ENCODE data around the gene MIDN. TPM values are rescaled to one million over a fixed set of nuclear protein-coding genes. Genes with fewer than 3 reads are reported as not detected.

The MIDN gene
- polyA plus RNA-seq, 1 donor from 2014 or later, result 24.8 TPM

DNA sequence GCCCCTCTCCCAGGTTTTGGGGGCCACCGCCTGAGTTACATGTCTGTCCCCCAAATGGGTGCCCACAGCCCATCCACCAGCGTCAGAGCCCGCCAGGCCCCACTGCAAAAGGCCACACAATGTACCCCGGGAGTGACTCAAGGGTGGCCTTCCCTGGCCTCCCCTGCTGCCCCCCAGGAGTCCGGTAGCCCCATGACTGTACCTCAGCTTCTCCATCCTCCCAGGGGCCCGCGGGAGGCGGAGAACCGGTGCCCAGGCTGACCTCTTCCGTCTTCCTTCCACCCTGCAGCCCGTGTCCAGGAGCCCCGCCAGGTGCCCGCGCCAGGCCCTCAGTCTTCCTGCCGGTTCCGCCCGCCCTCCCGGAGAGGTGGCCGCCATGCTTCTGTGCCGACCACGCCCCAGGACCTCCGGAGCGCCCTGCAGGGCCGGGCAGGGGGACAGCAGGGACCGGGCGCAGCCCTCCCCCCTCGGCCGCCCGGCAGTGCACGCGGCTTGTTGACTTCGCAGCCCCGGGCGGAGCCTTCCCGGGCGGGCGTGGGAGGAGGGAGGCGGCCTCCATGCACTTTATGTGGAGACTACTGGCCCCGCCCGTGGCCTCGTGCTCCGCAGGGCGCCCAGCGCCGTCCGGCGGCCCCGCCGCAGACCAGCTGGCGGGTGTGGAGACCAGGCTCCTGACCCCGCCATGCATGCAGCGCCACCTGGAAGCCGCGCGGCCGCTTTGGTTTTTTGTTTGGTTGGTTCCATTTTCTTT, 20.9 kb upstream of the MIDN start:
- Histone ChIP-seq H3K9me3 (ENCODE audit: low read length) (no peaks in the 10 kb centered on the region), H3K36me3 (ENCODE audit: insufficient read depth, low read length) (no peaks in the 10 kb centered on the region), H3K9ac (ENCODE audit: low read length) (no peak overlapping the region), H3K9me2 (ENCODE audit: insufficient read depth, low read length) (no peaks in the 10 kb centered on the region), H3K27ac (ENCODE audit: low read length) (no peak overlapping the region), H3K79me2 (replicated peaks; ENCODE audit: insufficient read depth, low read length) (no peaks in the 10 kb centered on the region), H3F3A (ENCODE audit: insufficient read depth, low read length, poor library complexity, severe bottlenecking) (no peaks in the 10 kb centered on the region), H3K4me2 (ENCODE audit: low read length) (no peak overlapping the region), H3K27me3 (ENCODE audit: insufficient read depth, low read depth, low read length) (no peaks in the 10 kb centered on the region), H4K20me1 (ENCODE audit: insufficient read depth) (no peaks in the 10 kb centered on the region), H3K4me3 (ENCODE audit: low read length) (no peak overlapping the region), H2AFZ (ENCODE audit: low read depth, low read length) (no peak overlapping the region)
- TF ChIP-seq, protein P1, sequence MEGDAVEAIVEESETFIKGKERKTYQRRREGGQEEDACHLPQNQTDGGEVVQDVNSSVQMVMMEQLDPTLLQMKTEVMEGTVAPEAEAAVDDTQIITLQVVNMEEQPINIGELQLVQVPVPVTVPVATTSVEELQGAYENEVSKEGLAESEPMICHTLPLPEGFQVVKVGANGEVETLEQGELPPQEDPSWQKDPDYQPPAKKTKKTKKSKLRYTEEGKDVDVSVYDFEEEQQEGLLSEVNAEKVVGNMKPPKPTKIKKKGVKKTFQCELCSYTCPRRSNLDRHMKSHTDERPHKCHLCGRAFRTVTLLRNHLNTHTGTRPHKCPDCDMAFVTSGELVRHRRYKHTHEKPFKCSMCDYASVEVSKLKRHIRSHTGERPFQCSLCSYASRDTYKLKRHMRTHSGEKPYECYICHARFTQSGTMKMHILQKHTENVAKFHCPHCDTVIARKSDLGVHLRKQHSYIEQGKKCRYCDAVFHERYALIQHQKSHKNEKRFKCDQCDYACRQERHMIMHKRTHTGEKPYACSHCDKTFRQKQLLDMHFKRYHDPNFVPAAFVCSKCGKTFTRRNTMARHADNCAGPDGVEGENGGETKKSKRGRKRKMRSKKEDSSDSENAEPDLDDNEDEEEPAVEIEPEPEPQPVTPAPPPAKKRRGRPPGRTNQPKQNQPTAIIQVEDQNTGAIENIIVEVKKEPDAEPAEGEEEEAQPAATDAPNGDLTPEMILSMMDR (IDR thresholded peaks at IDR 0.05; ENCODE audit: poor library complexity, severe bottlenecking), result no peak
- TF ChIP-seq POLR2AphosphoS5 (IDR thresholded peaks at IDR 0.05), result no peak
- no peak for TF ChIP-seq RAD21 (conservative IDR thresholded peaks at IDR 0.05)
- TF ChIP-seq EP300 (conservative IDR thresholded peaks at IDR 0.05; ENCODE audit: poor library complexity, severe bottlenecking), result no peak
- TF ChIP-seq MXI1 (conservative IDR thresholded peaks at IDR 0.05; ENCODE audit: poor library complexity, severe bottlenecking), result no peak

DNA sequence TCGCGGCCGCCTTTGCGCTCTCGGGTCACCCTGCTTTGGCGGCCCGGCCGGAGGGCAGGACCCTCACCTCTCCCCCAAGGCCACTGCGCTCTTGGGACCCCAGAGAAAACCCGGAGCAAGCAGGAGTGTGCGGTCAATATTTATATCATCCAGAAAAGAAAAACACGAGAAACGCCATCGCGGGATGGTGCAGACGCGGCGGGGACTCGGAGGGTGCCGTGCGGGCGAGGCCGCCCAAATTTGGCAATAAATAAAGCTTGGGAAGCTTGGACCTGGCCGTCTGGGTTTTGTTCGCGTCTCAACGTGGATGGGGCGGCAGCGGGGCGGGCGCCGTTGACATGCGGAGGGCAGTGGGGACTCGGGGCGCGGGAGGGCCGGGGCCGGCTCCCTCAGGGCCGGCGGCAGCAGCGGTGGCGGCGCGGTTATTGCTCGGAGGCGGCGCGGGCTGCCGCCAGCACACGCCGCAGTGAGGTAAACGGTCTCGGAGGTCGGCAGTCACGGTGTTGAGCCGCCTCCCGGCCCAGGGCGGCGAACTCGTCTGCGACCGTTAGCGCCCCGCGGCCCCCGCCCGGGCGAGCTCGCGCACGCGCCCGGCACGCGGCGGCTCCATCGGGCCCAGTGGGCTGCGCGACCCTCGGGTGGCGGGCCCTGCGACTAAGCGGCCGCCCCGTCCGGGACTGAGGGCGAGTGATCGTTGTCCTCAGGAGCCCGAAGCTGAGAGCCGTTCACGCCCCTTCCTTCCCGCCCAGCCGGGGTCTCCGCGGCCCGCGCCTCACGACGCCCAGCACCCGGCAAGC, 20.0 kb upstream of the MIDN start:
- Histone ChIP-seq H3F3A (ENCODE audit: insufficient read depth, low read length, poor library complexity, severe bottlenecking) (no peaks in the 10 kb centered on the region), H3K27me3 (ENCODE audit: insufficient read depth, low read depth, low read length) (no peaks in the 10 kb centered on the region), H4K20me1 (ENCODE audit: insufficient read depth) (no peaks in the 10 kb centered on the region), H3K4me3 (ENCODE audit: low read length) (no peak overlapping the region), H3K36me3 (ENCODE audit: insufficient read depth, low read length) (no peaks in the 10 kb centered on the region), H2AFZ (ENCODE audit: low read depth, low read length) (no peak overlapping the region), H3K79me2 (replicated peaks; ENCODE audit: insufficient read depth, low read length) (no peaks in the 10 kb centered on the region), H3K27ac (ENCODE audit: low read length) (no peak overlapping the region), H3K9me3 (ENCODE audit: low read length) (no peaks in the 10 kb centered on the region), H3K9ac (ENCODE audit: low read length) (no peak overlapping the region), H3K4me2 (ENCODE audit: low read length) (no peak overlapping the region), H3K9me2 (ENCODE audit: insufficient read depth, low read length) (no peaks in the 10 kb centered on the region)
- TF ChIP-seq, protein P1 (IDR thresholded peaks at IDR 0.05; ENCODE audit: poor library complexity, severe bottlenecking), result no peak
- no peak for TF ChIP-seq POLR2AphosphoS5 (IDR thresholded peaks at IDR 0.05)
- TF ChIP-seq SMC3 (conservative IDR thresholded peaks at IDR 0.05; ENCODE audit: poor library complexity), result no peak
- TF ChIP-seq TAF1 (IDR thresholded peaks at IDR 0.05; ENCODE audit: low read depth), result no peak
- no peak for TF ChIP-seq RAD21 (conservative IDR thresholded peaks at IDR 0.05)
- TF ChIP-seq EP300 (conservative IDR thresholded peaks at IDR 0.05; ENCODE audit: poor library complexity, severe bottlenecking), result no peak
- TF ChIP-seq, protein P2, sequence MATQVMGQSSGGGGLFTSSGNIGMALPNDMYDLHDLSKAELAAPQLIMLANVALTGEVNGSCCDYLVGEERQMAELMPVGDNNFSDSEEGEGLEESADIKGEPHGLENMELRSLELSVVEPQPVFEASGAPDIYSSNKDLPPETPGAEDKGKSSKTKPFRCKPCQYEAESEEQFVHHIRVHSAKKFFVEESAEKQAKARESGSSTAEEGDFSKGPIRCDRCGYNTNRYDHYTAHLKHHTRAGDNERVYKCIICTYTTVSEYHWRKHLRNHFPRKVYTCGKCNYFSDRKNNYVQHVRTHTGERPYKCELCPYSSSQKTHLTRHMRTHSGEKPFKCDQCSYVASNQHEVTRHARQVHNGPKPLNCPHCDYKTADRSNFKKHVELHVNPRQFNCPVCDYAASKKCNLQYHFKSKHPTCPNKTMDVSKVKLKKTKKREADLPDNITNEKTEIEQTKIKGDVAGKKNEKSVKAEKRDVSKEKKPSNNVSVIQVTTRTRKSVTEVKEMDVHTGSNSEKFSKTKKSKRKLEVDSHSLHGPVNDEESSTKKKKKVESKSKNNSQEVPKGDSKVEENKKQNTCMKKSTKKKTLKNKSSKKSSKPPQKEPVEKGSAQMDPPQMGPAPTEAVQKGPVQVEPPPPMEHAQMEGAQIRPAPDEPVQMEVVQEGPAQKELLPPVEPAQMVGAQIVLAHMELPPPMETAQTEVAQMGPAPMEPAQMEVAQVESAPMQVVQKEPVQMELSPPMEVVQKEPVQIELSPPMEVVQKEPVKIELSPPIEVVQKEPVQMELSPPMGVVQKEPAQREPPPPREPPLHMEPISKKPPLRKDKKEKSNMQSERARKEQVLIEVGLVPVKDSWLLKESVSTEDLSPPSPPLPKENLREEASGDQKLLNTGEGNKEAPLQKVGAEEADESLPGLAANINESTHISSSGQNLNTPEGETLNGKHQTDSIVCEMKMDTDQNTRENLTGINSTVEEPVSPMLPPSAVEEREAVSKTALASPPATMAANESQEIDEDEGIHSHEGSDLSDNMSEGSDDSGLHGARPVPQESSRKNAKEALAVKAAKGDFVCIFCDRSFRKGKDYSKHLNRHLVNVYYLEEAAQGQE (IDR thresholded peaks at IDR 0.05; ENCODE audit: borderline replicate concordance), result no peak
- TF ChIP-seq MXI1 (conservative IDR thresholded peaks at IDR 0.05; ENCODE audit: poor library complexity, severe bottlenecking), result no peak
- no peak for TF ChIP-seq EZH2 (IDR thresholded peaks at IDR 0.05; ENCODE audit: borderline replicate concordance, insufficient read depth, low read length, poor library complexity, severe bottlenecking)
